ENCODE results near the gene PARD3B.

PARD3B gene

GRCh38 chr2:205545971-205546816 lies 1000.9 kb downstream of the PARD3B start:
- no peak for DNase-seq

GRCh38 chr2:205555566-205556230 lies 1010.4 kb downstream of the PARD3B start:
- DNase-seq = no peak

- no peak for DNase-seq
Measured at GRCh38 chr2:205556357-205556756, 1011.1 kb downstream of the PARD3B start.

GRCh38 chr2:205556841-205557539 lies 1011.7 kb downstream of the PARD3B start:
- DNase-seq = no peak

- no peak for DNase-seq
Measured at GRCh38 chr2:205557873-205558272, 1012.6 kb downstream of the PARD3B start.

- DNase-seq = no peak
Measured at GRCh38 chr2:205561441-205561840, 1016.2 kb downstream of the PARD3B start.

GRCh38 chr2:205563646-205564045 lies 1018.4 kb downstream of the PARD3B start:
- no peak for DNase-seq

- DNase-seq = no peak
Measured at GRCh38 chr2:205564346-205565141, 1019.3 kb downstream of the PARD3B start.

GRCh38 chr2:205565142-205565522 lies 1019.9 kb downstream of the PARD3B start:
- no peak for DNase-seq

GRCh38 chr2:205566606-205567168 lies 1021.4 kb downstream of the PARD3B start:
- DNase-seq = no peak

GRCh38 chr2:205568620-205569019 lies 1023.3 kb downstream of the PARD3B start:
- DNase-seq = no peak

GRCh38 chr2:205570648-205571047 lies 1025.4 kb downstream of the PARD3B start:
- no peak for DNase-seq

GRCh38 chr2:205571360-205571959 lies 1026.2 kb downstream of the PARD3B start:
- DNase-seq = no peak

GRCh38 chr2:205574001-205574400 lies 1028.7 kb downstream of the PARD3B start:
- no peak for DNase-seq

GRCh38 chr2:205579335-205579734 lies 1034.1 kb downstream of the PARD3B start:
- DNase-seq = no peak

GRCh38 chr2:205580212-205580987 lies 1035.1 kb downstream of the PARD3B start:
- DNase-seq = no peak

- DNase-seq = no peak
Measured at GRCh38 chr2:205582366-205582765, 1037.1 kb downstream of the PARD3B start.

GRCh38 chr2:205585449-205586383 lies 1040.4 kb downstream of the PARD3B start:
- no peak for DNase-seq

GRCh38 chr2:205586626-205587025 lies 1041.4 kb downstream of the PARD3B start:
- DNase-seq = no peak

GRCh38 chr2:205589479-205589878 lies 1044.2 kb downstream of the PARD3B start:
- DNase-seq = no peak
